CD14-positive monocyte (primary cell): ENCODE data around the gene BZW1. TPM values are rescaled to one million over a fixed set of nuclear protein-coding genes. Genes with fewer than 3 reads are reported as not detected.

Experiments used
- DNase-seq, 3 donors: peaks; one replicate each; pipeline ENCODE4 v3.0.0-alpha.2; 2011 to 2022
- H2AFZ ChIP-seq: 2 replicates; pipeline ENCODE4 v1.6.0; 2012; ENCODE audit warnings: mild to moderate bottlenecking, low read depth, low read length, inconsistent platforms; ENCODE audit not compliant: insufficient read depth, poor library complexity, severe bottlenecking
- H3K27ac ChIP-seq, 2 donors: 1 replicate in 1 of 2; 2 replicates in 1 of 2; pipeline ENCODE4 v1.5.1; 2012 to 2013; ENCODE audit warnings: low read length in 2 of 2, control low read depth in 1 of 2, inconsistent platforms in 1 of 2, low read depth in 1 of 2, mild to moderate bottlenecking in 1 of 2
- H3K27me3 ChIP-seq, 2 donors: one replicate each; pipeline versions ENCODE4 v1.6.0 to v1.6.1; 2011 to 2013; ENCODE audit warnings: low read length in 2 of 2; ENCODE audit not compliant: control insufficient read depth in 2 of 2, insufficient read depth in 2 of 2
- H3K36me3 ChIP-seq, 2 donors: replicated peaks in 1 of 2; 1 replicate in 1 of 2; 2 replicates in 1 of 2; pipeline versions ENCODE4 v1.5.1 to v1.6.1; 2012 to 2013; ENCODE audit warnings: low read length in 2 of 2, control low read depth in 1 of 2, inconsistent platforms in 1 of 2, mild to moderate bottlenecking in 1 of 2; ENCODE audit not compliant: insufficient read depth in 2 of 2, control insufficient read depth in 1 of 2
- H3K4me1 ChIP-seq, 2 donors: 1 replicate in 1 of 2; 2 replicates in 1 of 2; pipeline versions ENCODE4 v1.5.1 to v1.6.1; 2012 to 2013; ENCODE audit warnings: low read length in 2 of 2, control low read depth in 1 of 2, inconsistent platforms in 1 of 2, mild to moderate bottlenecking in 1 of 2, moderate library complexity in 1 of 2; ENCODE audit not compliant: insufficient read depth in 2 of 2, control insufficient read depth in 1 of 2
- H3K4me2 ChIP-seq: replicated peaks from 2 replicates; pipeline ENCODE3; 2012; ENCODE audit warnings: low read length, moderate library complexity, mild to moderate bottlenecking; ENCODE audit not compliant: poor library complexity, severe bottlenecking; ENCODE audit errors: extremely low read depth
- H3K4me3 ChIP-seq, 3 experiments: fragments of 200-600 bp in 1 of 3; sonication (generic) in 1 of 3; replicated peaks in 1 of 3; 1 replicate in 2 of 3; 2 replicates in 1 of 3; pipeline ENCODE4 v1.5.1; 2011 to 2013; ENCODE audit warnings: low read length in 3 of 3, mild to moderate bottlenecking in 3 of 3, control low read depth in 2 of 3, low read depth in 2 of 3, inconsistent platforms in 1 of 3, moderate library complexity in 1 of 3
- H3K79me2 ChIP-seq: 2 replicates; pipeline ENCODE4 v1.6.0; 2012; ENCODE audit warnings: mild to moderate bottlenecking, control low read depth, inconsistent platforms, low read length, moderate library complexity; ENCODE audit not compliant: insufficient read depth
- H3K9ac ChIP-seq: 2 replicates; pipeline ENCODE4 v1.6.0; 2017; ENCODE audit warnings: low read length, mild to moderate bottlenecking; ENCODE audit not compliant: insufficient read depth, poor library complexity, severe bottlenecking
- H3K9me3 ChIP-seq, 2 donors: replicated peaks in 1 of 2; 1 replicate in 1 of 2; 2 replicates in 1 of 2; pipeline versions ENCODE4 v1.5.1 to v1.6.1; 2012 to 2013; ENCODE audit warnings: low read length in 2 of 2, control low read depth in 1 of 2; ENCODE audit not compliant: control insufficient read depth in 1 of 2, insufficient read depth in 1 of 2
- H4K20me1 ChIP-seq: 2 replicates; pipeline ENCODE4 v1.6.0; 2012; ENCODE audit warnings: mild to moderate bottlenecking, low read length, control low read depth, moderate library complexity; ENCODE audit not compliant: insufficient read depth
- H3K27ac Mint-ChIP-seq, 7 donors: one replicate each; pipeline ENCODE4 v1.8.0; 2020; ENCODE audit warnings: mild to moderate bottlenecking in 7 of 7, mixed read lengths in 7 of 7, moderate library complexity in 6 of 7, inconsistent platforms in 2 of 7
- H3K27me3 Mint-ChIP-seq, 3 donors: one replicate each; pipeline ENCODE4 v1.8.0; 2021 to 2022; ENCODE audit warnings: low read depth in 3 of 3, mild to moderate bottlenecking in 3 of 3, mixed read lengths in 3 of 3, moderate library complexity in 3 of 3, inconsistent platforms in 1 of 3
- H3K36me3 Mint-ChIP-seq, 2 donors: one replicate each; pipeline ENCODE4 v1.8.0; 2020; ENCODE audit warnings: mixed read lengths in 2 of 2, inconsistent platforms in 1 of 2, mild to moderate bottlenecking in 1 of 2
- H3K4me1 Mint-ChIP-seq: one replicate; pipeline ENCODE4 v1.8.0; 2020; ENCODE audit warnings: mild to moderate bottlenecking, mixed read lengths
- H3K4me3 Mint-ChIP-seq, 2 donors: one replicate each; pipeline ENCODE4 v1.8.0; 2020; ENCODE audit warnings: mild to moderate bottlenecking in 2 of 2, mixed read lengths in 2 of 2, moderate library complexity in 1 of 2
- H3K9me3 Mint-ChIP-seq, 7 donors: one replicate each; pipeline ENCODE4 v1.8.0; 2020 to 2022; ENCODE audit warnings: mixed read lengths in 7 of 7, mild to moderate bottlenecking in 6 of 7, moderate library complexity in 6 of 7, inconsistent platforms in 2 of 7
- CTCF ChIP-seq: fragments of 200-600 bp; IDR thresholded peaks from one replicate; pipeline ENCODE4 v1.8.0; 2022; ENCODE audit warnings: antibody characterized with exemption, mild to moderate bottlenecking
- WGBS: methylation state at CpG from one replicate; pipeline ENCODE4 v1.1.5; 2013; ENCODE audit warnings: missing lambda C conversion rate; ENCODE audit not compliant: insufficient coverage; 5-methylcytosine and 5-hydroxymethylcytosine counted together
- intact Hi-C, 2 donors: fragments of 100-400 bp; cut with micrococcal nuclease; formaldehyde crosslinking; loops; one replicate each; pipeline versions ENCODE4 v1.15.0 to v1.15.1; 2023
- polyA plus RNA-seq, 3 donors: library from polyadenylated mRNA; depleted of rRNA in 1 of 3; unstranded in 2 of 3; stranded (reverse) in 1 of 3; fragments of 300-500 nt in 2 of 3; fragments of >200 nt in 1 of 3; fragmentation: Illumina TruSeq in 2 of 3; gene quantifications; 1 replicate in 2 of 3; 2 replicates in 1 of 3; pipeline ENCODE4 v1.2.3, GENCODE V29; 2012 to 2021

The BZW1 gene
- polyA plus RNA-seq, 3 donors, result 58.0 to 221 (median 202) TPM

- no CpG with 5 or more reads among the region's 2 CpGs for WGBS
- Histone ChIP-seq H2AFZ (peak overlapping the region; percentile 17), H3K4me2 (no peak overlapping the region), H3K9me3 (no peaks in the 10 kb centered on the region), H3K36me3 (no peaks in the 10 kb centered on the region), H3K79me2 (no peaks in the 10 kb centered on the region), H3K9ac (no peak overlapping the region), H3K4me1 (peaks cover 12 to 23% of the 10 kb centered on the region in 2 donors), H4K20me1 (no peaks in the 10 kb centered on the region), H3K4me3 (no peak overlapping the region), H3K27me3 (no peaks in the 10 kb centered on the region), H3K27ac (no peak overlapping the region)
- DNase-seq, result no peak
- Mint-ChIP-seq H3K4me1 (peaks cover 15% of the 10 kb centered on the region), H3K27ac (no peak overlapping the region), H3K27me3 (peaks cover 0 to 2% (median 0%) of the 10 kb centered on the region in 3 donors), H3K36me3 (peaks cover 0 to 6% of the 10 kb centered on the region in 2 donors), H3K4me3 (no peak overlapping the region), H3K9me3 (peaks cover 0 to 3% (median 0%) of the 10 kb centered on the region in 7 donors)
- no peak for TF ChIP-seq CTCF
- intact Hi-C loops, result no loop called here
Measured at GRCh38 chr2:200786423-200786822, 25.3 kb upstream of the BZW1 start.

- Histone ChIP-seq H2AFZ (peak overlapping the region; percentile 17), H3K9ac (no peak overlapping the region), H3K79me2 (no peaks in the 10 kb centered on the region), H4K20me1 (no peaks in the 10 kb centered on the region), H3K36me3 (no peaks in the 10 kb centered on the region), H3K4me3 (no peak overlapping the region), H3K9me3 (no peaks in the 10 kb centered on the region), H3K4me2 (no peak overlapping the region), H3K4me1 (peaks cover 8 to 19% of the 10 kb centered on the region in 2 donors), H3K27me3 (no peaks in the 10 kb centered on the region), H3K27ac (no peak overlapping the region)
- intact Hi-C loops, result no loop called here
- WGBS, result no CpG with 5 or more reads among the region's 3 CpGs
- peaks cover 0 to 2% (median 0%) of the 10 kb centered on the region in 3 donors for H3K27me3 Mint-ChIP-seq
- no peak for TF ChIP-seq CTCF
- H3K4me1 Mint-ChIP-seq, result peaks cover 11% of the 10 kb centered on the region
- no peak overlapping the region for H3K4me3 Mint-ChIP-seq
- peaks cover 0 to 3% (median 0%) of the 10 kb centered on the region in 7 donors for H3K9me3 Mint-ChIP-seq
- no peak for DNase-seq
- H3K36me3 Mint-ChIP-seq, result peaks cover 0 to 6% of the 10 kb centered on the region in 2 donors
- no peak overlapping the region for H3K27ac Mint-ChIP-seq
Measured at GRCh38 chr2:200786826-200787225, 24.9 kb upstream of the BZW1 start.
